ENCODE results near the gene GAREM1.
"Not testable (repeated sequence)": the region's sequence is repeated elsewhere in the genome, so short reads cannot be mapped to it uniquely, and the experiment has no call there.

GAREM1 gene

GRCh38 chr18:32238635-32239268, 231.9 kb downstream of the GAREM1 start:
- Histone ChIP-seq H3K4me3 (ENCODE audit: extremely low read depth, insufficient read depth, low read length, poor library complexity, severe bottlenecking) (no peak overlapping the region), H3K9me3 (ENCODE audit: control insufficient read depth, low read length) (no peaks in the 10 kb centered on the region), H3K4me1 (ENCODE audit: control insufficient read depth, insufficient read depth, low read length, poor library complexity, severe bottlenecking) (no peaks in the 10 kb centered on the region), H3K27ac (ENCODE audit: low read depth, low read length, severe bottlenecking) (no peak overlapping the region), H3K36me3 (ENCODE audit: control insufficient read depth, insufficient read depth, low read length) (no peaks in the 10 kb centered on the region)
- 88 to 89% methylated on average over 2 to 3 of the region's 5 CpGs for WGBS, 2 experiments (ENCODE audit: insufficient coverage in 2 of 2)

GRCh38 chr18:32237049-32237448, 233.6 kb downstream of the GAREM1 start:
- Histone ChIP-seq H3K27ac (ENCODE audit: low read depth, low read length, severe bottlenecking) (no peak overlapping the region), H3K4me1 (ENCODE audit: control insufficient read depth, insufficient read depth, low read length, poor library complexity, severe bottlenecking) (no peaks in the 10 kb centered on the region), H3K36me3 (ENCODE audit: control insufficient read depth, insufficient read depth, low read length) (no peaks in the 10 kb centered on the region), H3K4me3 (ENCODE audit: extremely low read depth, insufficient read depth, low read length, poor library complexity, severe bottlenecking) (no peak overlapping the region), H3K9me3 (ENCODE audit: control insufficient read depth, low read length) (no peaks in the 10 kb centered on the region)
- 80% methylated on average over 1 of the region's 3 CpGs; no CpG with 5 or more reads in 1 of the 2 experiments for WGBS, 2 experiments (ENCODE audit: insufficient coverage in 2 of 2)

- not testable (repeated sequence) for H3K4me1 ChIP-seq (ENCODE audit: control insufficient read depth, insufficient read depth, low read length, poor library complexity, severe bottlenecking); H3K4me3 ChIP-seq (ENCODE audit: extremely low read depth, insufficient read depth, low read length, poor library complexity, severe bottlenecking); H3K9me3 ChIP-seq (ENCODE audit: control insufficient read depth, low read length); H3K36me3 ChIP-seq (ENCODE audit: control insufficient read depth, insufficient read depth, low read length); H3K27ac ChIP-seq (ENCODE audit: low read depth, low read length, severe bottlenecking)
- 89 to 90% methylated on average over 13 to 14 of the region's 15 CpGs for WGBS, 2 experiments (ENCODE audit: insufficient coverage in 2 of 2)
Observed at GRCh38 chr18:32233348-32233747, 237.3 kb downstream of the GAREM1 start.

- WGBS, 2 experiments (ENCODE audit: insufficient coverage in 2 of 2), result 86 to 96% methylated on average over 3 of the region's 3 CpGs
- H3K36me3 ChIP-seq (ENCODE audit: control insufficient read depth, insufficient read depth, low read length), result no peaks in the 10 kb centered on the region
- no peak overlapping the region for H3K4me3 ChIP-seq (ENCODE audit: extremely low read depth, insufficient read depth, low read length, poor library complexity, severe bottlenecking)
- H3K9me3 ChIP-seq (ENCODE audit: control insufficient read depth, low read length), result no peaks in the 10 kb centered on the region
- H3K4me1 ChIP-seq (ENCODE audit: control insufficient read depth, insufficient read depth, low read length, poor library complexity, severe bottlenecking), result no peaks in the 10 kb centered on the region
- H3K27ac ChIP-seq (ENCODE audit: low read depth, low read length, severe bottlenecking), result no peak overlapping the region
Observed at GRCh38 chr18:32219431-32220018, 251.2 kb downstream of the GAREM1 start.

GRCh38 chr18:32216390-32216789, 254.3 kb downstream of the GAREM1 start:
- no peak overlapping the region for H3K4me3 ChIP-seq (ENCODE audit: extremely low read depth, insufficient read depth, low read length, poor library complexity, severe bottlenecking)
- WGBS, 2 experiments (ENCODE audit: insufficient coverage in 2 of 2), result 88 to 100% methylated on average over 1 of the region's 2 CpGs
- no peaks in the 10 kb centered on the region for H3K9me3 ChIP-seq (ENCODE audit: control insufficient read depth, low read length)
- H3K4me1 ChIP-seq (ENCODE audit: control insufficient read depth, insufficient read depth, low read length, poor library complexity, severe bottlenecking), result no peaks in the 10 kb centered on the region
- H3K36me3 ChIP-seq (ENCODE audit: control insufficient read depth, insufficient read depth, low read length), result no peaks in the 10 kb centered on the region
- H3K27ac ChIP-seq (ENCODE audit: low read depth, low read length, severe bottlenecking), result no peak overlapping the region

GRCh38 chr18:32213693-32214092, 257.0 kb downstream of the GAREM1 start:
- WGBS, 2 experiments (ENCODE audit: insufficient coverage in 2 of 2), result 92 to 100% methylated on average over 1 to 2 of the region's 2 CpGs
- Histone ChIP-seq H3K9me3 (ENCODE audit: control insufficient read depth, low read length) (no peaks in the 10 kb centered on the region), H3K4me1 (ENCODE audit: control insufficient read depth, insufficient read depth, low read length, poor library complexity, severe bottlenecking) (no peaks in the 10 kb centered on the region), H3K27ac (ENCODE audit: low read depth, low read length, severe bottlenecking) (no peak overlapping the region), H3K4me3 (ENCODE audit: extremely low read depth, insufficient read depth, low read length, poor library complexity, severe bottlenecking) (no peak overlapping the region), H3K36me3 (ENCODE audit: control insufficient read depth, insufficient read depth, low read length) (no peaks in the 10 kb centered on the region)

Data from mesodermal cell (in vitro differentiated cells).